ENCODE data around the gene TAOK2.

Gene TAOK2

GRCh38 chr16:30006659-30007377, 33.1 kb downstream of the TAOK2 start:
- POLR2A ChIA-PET, result no interaction called here
- CTCF ChIA-PET, result interaction anchor here (1.0 to 1.5 kb wide), 5 partner anchors 21 to 307 kb away, joined by 3 to 4 read pairs (median 3); no protein-coding TSS in a partner anchor
- no peak for DNase-seq (ENCODE audit: extremely low spot score)
- TF ChIP-seq, protein P1, sequence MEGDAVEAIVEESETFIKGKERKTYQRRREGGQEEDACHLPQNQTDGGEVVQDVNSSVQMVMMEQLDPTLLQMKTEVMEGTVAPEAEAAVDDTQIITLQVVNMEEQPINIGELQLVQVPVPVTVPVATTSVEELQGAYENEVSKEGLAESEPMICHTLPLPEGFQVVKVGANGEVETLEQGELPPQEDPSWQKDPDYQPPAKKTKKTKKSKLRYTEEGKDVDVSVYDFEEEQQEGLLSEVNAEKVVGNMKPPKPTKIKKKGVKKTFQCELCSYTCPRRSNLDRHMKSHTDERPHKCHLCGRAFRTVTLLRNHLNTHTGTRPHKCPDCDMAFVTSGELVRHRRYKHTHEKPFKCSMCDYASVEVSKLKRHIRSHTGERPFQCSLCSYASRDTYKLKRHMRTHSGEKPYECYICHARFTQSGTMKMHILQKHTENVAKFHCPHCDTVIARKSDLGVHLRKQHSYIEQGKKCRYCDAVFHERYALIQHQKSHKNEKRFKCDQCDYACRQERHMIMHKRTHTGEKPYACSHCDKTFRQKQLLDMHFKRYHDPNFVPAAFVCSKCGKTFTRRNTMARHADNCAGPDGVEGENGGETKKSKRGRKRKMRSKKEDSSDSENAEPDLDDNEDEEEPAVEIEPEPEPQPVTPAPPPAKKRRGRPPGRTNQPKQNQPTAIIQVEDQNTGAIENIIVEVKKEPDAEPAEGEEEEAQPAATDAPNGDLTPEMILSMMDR (IDR thresholded peaks at IDR 0.05; ENCODE audit: control extremely low read depth, extremely low read depth, low read depth, missing control alignments), result no peak

GRCh38 chr16:30007378-30007895, 33.8 kb downstream of the TAOK2 start:
- POLR2A ChIA-PET, result no interaction called here
- no peak for DNase-seq (ENCODE audit: extremely low spot score)
- CTCF ChIA-PET, result interaction anchor here (1.2 to 1.5 kb wide), 2 partner anchors 48 to 307 kb away, joined by 3 read pairs; no protein-coding TSS in a partner anchor
- TF ChIP-seq, protein P1 (IDR thresholded peaks at IDR 0.05; ENCODE audit: control extremely low read depth, extremely low read depth, low read depth, missing control alignments), result no peak

DNA sequence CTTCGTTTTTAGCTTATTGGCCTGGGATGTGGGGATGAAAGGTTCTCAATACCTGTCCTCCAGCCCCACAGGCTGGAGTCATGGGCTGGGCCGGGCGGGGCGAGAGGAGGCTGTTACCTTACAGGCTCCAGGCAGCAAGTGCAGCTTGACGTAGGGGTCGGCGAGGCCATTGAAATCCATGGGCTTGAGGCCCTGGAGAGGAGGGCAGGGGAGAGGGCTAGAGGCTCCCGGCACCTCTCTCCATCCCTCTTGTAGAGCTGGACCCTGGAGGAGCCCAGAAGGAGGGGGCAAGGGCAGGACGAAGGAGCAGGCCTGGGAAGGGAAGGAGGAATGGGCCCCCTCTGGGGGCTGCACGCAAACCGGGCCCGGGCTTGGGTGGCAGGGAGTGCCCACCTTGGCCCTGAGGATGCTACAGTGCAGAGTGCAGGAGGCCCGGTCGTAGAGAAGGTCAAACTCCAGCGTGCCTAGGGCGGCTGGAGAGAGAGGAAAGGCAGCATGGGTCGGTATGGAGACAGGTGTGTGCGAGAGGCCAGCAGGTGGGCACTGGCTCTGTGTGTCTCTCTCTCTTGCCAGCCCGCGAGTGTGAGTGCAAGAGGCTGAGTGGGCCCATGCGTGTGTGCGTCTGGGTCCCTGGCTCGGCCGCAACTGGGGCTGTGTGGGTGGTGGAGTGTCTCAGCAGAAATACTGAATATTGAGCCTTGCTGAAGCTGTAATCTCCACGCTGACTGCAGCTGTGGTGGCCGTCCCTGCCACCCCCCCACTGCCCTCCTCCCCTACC, 35.6 kb downstream of the TAOK2 start:
- no peak for DNase-seq (ENCODE audit: extremely low spot score)
- TF ChIP-seq, protein P1 (IDR thresholded peaks at IDR 0.05; ENCODE audit: control extremely low read depth, extremely low read depth, low read depth, missing control alignments), result no peak
- ChIA-PET CTCF (interaction anchor here (1.1 to 1.2 kb wide), 2 partner anchors 14 to 421 kb away, joined by 3 read pairs; partner anchors contain the start of genes C16orf92 and DCTPP1), POLR2A (no interaction called here)

- ChIA-PET POLR2A (no interaction called here), CTCF (no interaction called here)
- TF ChIP-seq, protein P1 (IDR thresholded peaks at IDR 0.05; ENCODE audit: control extremely low read depth, extremely low read depth, low read depth, missing control alignments), result no peak
- DNase-seq (ENCODE audit: extremely low spot score), result no peak
Observed at GRCh38 chr16:30009990-30010843, 36.5 kb downstream of the TAOK2 start.

DNA sequence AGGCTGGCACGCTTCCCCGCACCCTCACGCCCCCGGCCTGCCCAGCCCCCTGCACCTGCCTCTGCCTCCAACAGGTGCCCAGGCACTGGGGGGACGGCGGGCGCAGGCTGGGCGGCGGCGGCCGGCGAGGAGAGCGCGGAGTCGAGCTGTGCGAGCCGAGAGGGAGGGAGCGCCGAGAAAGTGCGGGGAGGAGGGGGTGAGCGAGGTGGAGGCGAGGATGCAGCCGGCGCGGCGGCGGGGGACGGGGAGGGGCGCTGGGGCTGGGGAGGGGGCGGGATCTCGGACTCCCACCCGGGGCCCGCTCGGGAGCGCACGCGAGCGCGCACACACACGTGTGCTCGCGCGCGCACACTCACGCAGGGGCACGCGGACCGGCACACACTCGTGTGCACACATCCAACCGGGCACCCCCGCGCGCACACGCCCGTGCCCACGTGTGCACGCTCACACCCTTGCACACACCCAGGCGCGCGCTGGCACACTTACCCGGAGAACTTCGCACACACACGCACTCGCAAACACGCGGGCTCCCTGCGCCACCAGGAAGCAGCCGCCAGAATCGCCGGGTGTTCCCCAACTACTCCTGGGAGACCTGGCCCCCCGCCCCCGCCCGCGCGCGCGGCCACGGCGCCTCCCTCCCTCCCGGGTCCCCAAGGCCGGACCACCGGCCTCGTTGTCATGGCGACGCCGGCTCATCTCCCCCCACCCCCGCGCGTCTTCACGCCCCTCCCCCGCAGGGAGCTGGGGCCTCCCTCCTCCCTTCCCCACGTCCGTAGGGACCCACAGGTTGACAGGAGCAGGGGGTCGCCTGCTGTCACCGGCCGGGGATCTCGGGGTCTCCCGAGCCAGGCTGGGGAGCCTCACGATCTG, 37.4 kb downstream of the TAOK2 start, which contains the start of gene DOC2A:
Gene DOC2A, minus strand, starts transcription at position 184 of the 870 bp plus-strand sequence. CDS start 805 bp downstream, outside the sequence.
- TF ChIP-seq, protein P1 (IDR thresholded peaks at IDR 0.05; ENCODE audit: control extremely low read depth, extremely low read depth, low read depth, missing control alignments), result no peak
- ChIA-PET POLR2A (no interaction called here), CTCF (interaction anchor here (1.3 kb wide), 1 partner anchor 22 kb away, joined by 4 read pairs; no protein-coding TSS in a partner anchor)
- no peak for DNase-seq (ENCODE audit: extremely low spot score)

Measured in GM10248 (cell line).